ENCODE measurements around the gene AP1G2. TPM values are rescaled to one million over a fixed set of nuclear protein-coding genes. Genes with fewer than 3 reads are reported as not detected.

The AP1G2 gene
- polyA plus RNA-seq, 1 donor from 2014 or later, result 127 TPM

DNA sequence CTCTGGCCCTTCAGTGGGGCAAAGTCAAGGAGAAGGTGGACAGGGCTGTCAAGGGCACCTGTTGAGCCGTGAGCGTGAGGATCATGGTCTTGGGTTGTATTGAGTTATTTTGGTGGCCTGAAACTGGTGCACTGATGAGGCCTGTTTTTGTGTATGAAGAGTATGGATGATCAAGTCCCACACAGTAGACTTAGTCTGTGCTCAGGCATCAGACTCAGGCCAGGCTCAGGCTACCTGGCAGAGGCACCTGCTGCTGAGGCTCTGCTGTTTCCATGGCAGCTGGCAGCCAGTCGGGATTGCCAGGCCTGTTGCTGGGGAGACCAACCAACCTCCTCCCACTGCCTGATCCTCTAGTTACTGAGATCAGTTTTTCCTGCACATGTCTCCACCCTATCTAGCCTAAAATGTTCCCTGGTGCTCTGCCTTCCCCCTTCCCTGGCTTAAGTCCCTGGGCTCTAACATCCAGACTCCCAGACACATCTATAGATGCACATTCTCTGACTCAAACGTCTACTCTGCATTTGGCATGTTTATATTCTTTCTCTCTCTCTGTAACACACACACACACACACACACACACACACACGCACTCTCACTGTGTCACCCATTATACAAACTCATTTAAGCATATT, 5.9 kb upstream of the AP1G2 start:
- H3K9me3 ChIP-seq (ENCODE audit: low read length), result no peaks in the 10 kb centered on the region
- H3K27me3 ChIP-seq (ENCODE audit: insufficient read depth, low read depth, low read length), result no peaks in the 10 kb centered on the region
- H3K4me3 ChIP-seq (ENCODE audit: low read length), result peak overlapping the region; percentile 49
- H3F3A ChIP-seq (ENCODE audit: insufficient read depth, low read length, poor library complexity, severe bottlenecking), result no peaks in the 10 kb centered on the region
- peaks cover 7% of the 10 kb centered on the region for H4K20me1 ChIP-seq (ENCODE audit: insufficient read depth)
- peaks cover 25% of the 10 kb centered on the region for H3K79me2 ChIP-seq (replicated peaks; ENCODE audit: insufficient read depth, low read length)
- H3K27ac ChIP-seq (ENCODE audit: low read length), result no peak overlapping the region
- no peaks in the 10 kb centered on the region for H3K9me2 ChIP-seq (ENCODE audit: insufficient read depth, low read length)
- no peaks in the 10 kb centered on the region for H3K36me3 ChIP-seq (ENCODE audit: insufficient read depth, low read length)
- no peak overlapping the region for H3K9ac ChIP-seq (ENCODE audit: low read length)
- peak overlapping the region; percentile 25 for H3K4me2 ChIP-seq (ENCODE audit: low read length)
- TF ChIP-seq POLR2AphosphoS5 (IDR thresholded peaks at IDR 0.05), result no peak
- TF ChIP-seq, protein P1, sequence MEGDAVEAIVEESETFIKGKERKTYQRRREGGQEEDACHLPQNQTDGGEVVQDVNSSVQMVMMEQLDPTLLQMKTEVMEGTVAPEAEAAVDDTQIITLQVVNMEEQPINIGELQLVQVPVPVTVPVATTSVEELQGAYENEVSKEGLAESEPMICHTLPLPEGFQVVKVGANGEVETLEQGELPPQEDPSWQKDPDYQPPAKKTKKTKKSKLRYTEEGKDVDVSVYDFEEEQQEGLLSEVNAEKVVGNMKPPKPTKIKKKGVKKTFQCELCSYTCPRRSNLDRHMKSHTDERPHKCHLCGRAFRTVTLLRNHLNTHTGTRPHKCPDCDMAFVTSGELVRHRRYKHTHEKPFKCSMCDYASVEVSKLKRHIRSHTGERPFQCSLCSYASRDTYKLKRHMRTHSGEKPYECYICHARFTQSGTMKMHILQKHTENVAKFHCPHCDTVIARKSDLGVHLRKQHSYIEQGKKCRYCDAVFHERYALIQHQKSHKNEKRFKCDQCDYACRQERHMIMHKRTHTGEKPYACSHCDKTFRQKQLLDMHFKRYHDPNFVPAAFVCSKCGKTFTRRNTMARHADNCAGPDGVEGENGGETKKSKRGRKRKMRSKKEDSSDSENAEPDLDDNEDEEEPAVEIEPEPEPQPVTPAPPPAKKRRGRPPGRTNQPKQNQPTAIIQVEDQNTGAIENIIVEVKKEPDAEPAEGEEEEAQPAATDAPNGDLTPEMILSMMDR (IDR thresholded peaks at IDR 0.05; ENCODE audit: poor library complexity, severe bottlenecking), result no peak
- TF ChIP-seq RAD21 (conservative IDR thresholded peaks at IDR 0.05), result no peak
- TF ChIP-seq EZH2 (IDR thresholded peaks at IDR 0.05; ENCODE audit: borderline replicate concordance, insufficient read depth, low read length, poor library complexity, severe bottlenecking), result no peak
- no peak for TF ChIP-seq SMC3 (conservative IDR thresholded peaks at IDR 0.05; ENCODE audit: poor library complexity)
- TF ChIP-seq TAF1 (IDR thresholded peaks at IDR 0.05; ENCODE audit: low read depth), result no peak
- no peak for TF ChIP-seq MXI1 (conservative IDR thresholded peaks at IDR 0.05; ENCODE audit: poor library complexity, severe bottlenecking)
- no peak for TF ChIP-seq REST (IDR thresholded peaks at IDR 0.05; ENCODE audit: borderline replicate concordance)
- no peak for TF ChIP-seq EP300 (conservative IDR thresholded peaks at IDR 0.05; ENCODE audit: poor library complexity, severe bottlenecking)
- H2AFZ ChIP-seq (ENCODE audit: low read depth, low read length), result no peak overlapping the region

- Histone ChIP-seq H3K36me3 (ENCODE audit: insufficient read depth, low read length) (no peaks in the 10 kb centered on the region), H3K79me2 (replicated peaks; ENCODE audit: insufficient read depth, low read length) (peaks cover 18% of the 10 kb centered on the region), H3K9me3 (ENCODE audit: low read length) (no peaks in the 10 kb centered on the region), H3K4me3 (ENCODE audit: low read length) (no peak overlapping the region), H2AFZ (ENCODE audit: low read depth, low read length) (no peak overlapping the region), H4K20me1 (ENCODE audit: insufficient read depth) (peaks cover 7% of the 10 kb centered on the region), H3K27ac (ENCODE audit: low read length) (no peak overlapping the region), H3F3A (ENCODE audit: insufficient read depth, low read length, poor library complexity, severe bottlenecking) (no peaks in the 10 kb centered on the region), H3K27me3 (ENCODE audit: insufficient read depth, low read depth, low read length) (no peaks in the 10 kb centered on the region), H3K9me2 (ENCODE audit: insufficient read depth, low read length) (no peaks in the 10 kb centered on the region), H3K9ac (ENCODE audit: low read length) (no peak overlapping the region), H3K4me2 (ENCODE audit: low read length) (no peak overlapping the region)
- TF ChIP-seq, protein P1 (IDR thresholded peaks at IDR 0.05; ENCODE audit: poor library complexity, severe bottlenecking), result no peak
- TF ChIP-seq EP300 (conservative IDR thresholded peaks at IDR 0.05; ENCODE audit: poor library complexity, severe bottlenecking) (no peak), SMC3 (conservative IDR thresholded peaks at IDR 0.05; ENCODE audit: poor library complexity) (no peak), MXI1 (conservative IDR thresholded peaks at IDR 0.05; ENCODE audit: poor library complexity, severe bottlenecking) (no peak), TAF1 (IDR thresholded peaks at IDR 0.05; ENCODE audit: low read depth) (no peak), POLR2AphosphoS5 (IDR thresholded peaks at IDR 0.05) (no peak), EZH2 (IDR thresholded peaks at IDR 0.05; ENCODE audit: borderline replicate concordance, insufficient read depth, low read length, poor library complexity, severe bottlenecking) (no peak), REST (IDR thresholded peaks at IDR 0.05; ENCODE audit: borderline replicate concordance) (no peak), RAD21 (conservative IDR thresholded peaks at IDR 0.05) (no peak)
Measured at GRCh38 chr14:23572836-23573235, 5.2 kb upstream of the AP1G2 start.
